Osteoblast (primary cell): ENCODE data around the gene MBD6. TPM values are rescaled to one million over a fixed set of nuclear protein-coding genes. Genes with fewer than 3 reads are reported as not detected.

Experiments
- DNase-seq: peaks from one replicate; pipeline ENCODE4 v3.0.0; 2011; ENCODE audit warnings: low spot score, mixed read lengths; ENCODE audit not compliant: insufficient read length; ENCODE audit errors: missing footprints
- H2AFZ ChIP-seq: 2 replicates; pipeline ENCODE4 v1.6.0; 2011; ENCODE audit warnings: mild to moderate bottlenecking, low read length
- H3K27ac ChIP-seq: 2 replicates; pipeline ENCODE4 v1.5.1; 2011; ENCODE audit warnings: mild to moderate bottlenecking, low read depth, low read length, moderate library complexity
- H3K27me3 ChIP-seq: 2 replicates; pipeline ENCODE4 v1.6.0; 2012; ENCODE audit warnings: mild to moderate bottlenecking, control low read depth, inconsistent platforms, low read length, moderate library complexity; ENCODE audit not compliant: insufficient read depth
- H3K36me3 ChIP-seq: 2 replicates; pipeline ENCODE4 v1.5.1; 2011; ENCODE audit warnings: mild to moderate bottlenecking, low read length, control low read depth, moderate library complexity; ENCODE audit not compliant: insufficient read depth
- H3K4me1 ChIP-seq: 2 replicates; pipeline ENCODE4 v1.5.1; 2011; ENCODE audit warnings: mild to moderate bottlenecking, low read length, control low read depth, moderate library complexity; ENCODE audit not compliant: insufficient read depth
- H3K4me2 ChIP-seq: 2 replicates; pipeline ENCODE4 v1.6.0; 2011; ENCODE audit warnings: mild to moderate bottlenecking, low read length; ENCODE audit not compliant: insufficient read depth
- H3K4me3 ChIP-seq: fragments of 200-600 bp; sonication (generic); 3 replicates; pipeline ENCODE4 v1.5.1; 2012; ENCODE audit warnings: mild to moderate bottlenecking, low read length, inconsistent platforms; ENCODE audit not compliant: insufficient read depth
- H3K79me2 ChIP-seq: 2 replicates; pipeline ENCODE4 v1.6.0; 2012; ENCODE audit warnings: mild to moderate bottlenecking, low read length, control low read depth, inconsistent platforms; ENCODE audit not compliant: insufficient read depth
- H3K9me3 ChIP-seq: 2 replicates; pipeline ENCODE4 v1.5.1; 2011; ENCODE audit warnings: low read depth, low read length, control low read depth
- H4K20me1 ChIP-seq: 2 replicates; pipeline ENCODE4 v1.6.0; 2012; ENCODE audit warnings: mild to moderate bottlenecking, low read length, control low read depth; ENCODE audit not compliant: insufficient read depth
- CTCF ChIP-seq: IDR thresholded peaks from 2 replicates; pipeline ENCODE4 v1.5.1; 2011; ENCODE audit warnings: mild to moderate bottlenecking, low read depth, low read length, moderate library complexity; ENCODE audit errors: extremely low read depth
- total RNA-seq: library from RNA; depleted of rRNA; stranded (reverse); fragments of >200 nt; gene quantifications from 2 replicates; pipeline ENCODE4 v1.2.3, GENCODE V29; 2012

The MBD6 gene
- total RNA-seq, 1 donor, result 5.8 TPM

- no peak overlapping the region for H3K4me3 ChIP-seq
- peaks cover 79% of the 10 kb centered on the region for H3K27me3 ChIP-seq
- H3K9me3 ChIP-seq, result no peaks in the 10 kb centered on the region
- no peak overlapping the region for H2AFZ ChIP-seq
- DNase-seq, result no peak
- H3K4me2 ChIP-seq, result no peak overlapping the region
- no peaks in the 10 kb centered on the region for H3K4me1 ChIP-seq
- H3K79me2 ChIP-seq, result no peaks in the 10 kb centered on the region
- H3K27ac ChIP-seq, result no peak overlapping the region
- no peak for TF ChIP-seq CTCF
- H3K36me3 ChIP-seq, result no peaks in the 10 kb centered on the region
- H4K20me1 ChIP-seq, result no peaks in the 10 kb centered on the region
Observed at GRCh38 chr12:57474430-57474829, 48.2 kb upstream of the MBD6 start.

GRCh38 chr12:57474862-57475261 lies 47.8 kb upstream of the MBD6 start:
- Histone ChIP-seq H2AFZ (no peak overlapping the region), H3K4me3 (no peak overlapping the region), H3K27me3 (peaks cover 79% of the 10 kb centered on the region), H3K27ac (no peak overlapping the region), H3K4me1 (no peaks in the 10 kb centered on the region), H3K36me3 (no peaks in the 10 kb centered on the region), H3K4me2 (no peak overlapping the region), H3K79me2 (no peaks in the 10 kb centered on the region), H3K9me3 (no peaks in the 10 kb centered on the region), H4K20me1 (no peaks in the 10 kb centered on the region)
- peak; percentile 76 for DNase-seq
- TF ChIP-seq CTCF, result no peak

- Histone ChIP-seq H3K27ac (no peak overlapping the region), H3K27me3 (peaks cover 78% of the 10 kb centered on the region), H2AFZ (no peak overlapping the region), H3K9me3 (no peaks in the 10 kb centered on the region), H3K4me3 (peak overlapping the region; percentile 16), H4K20me1 (no peaks in the 10 kb centered on the region), H3K4me2 (peak overlapping the region; percentile 55), H3K36me3 (no peaks in the 10 kb centered on the region), H3K79me2 (no peaks in the 10 kb centered on the region), H3K4me1 (no peaks in the 10 kb centered on the region)
- no peak for TF ChIP-seq CTCF
- peak; percentile 87 for DNase-seq
Observed at GRCh38 chr12:57475271-57476161, 47.1 kb upstream of the MBD6 start.

- H3K4me1 ChIP-seq, result no peaks in the 10 kb centered on the region
- H4K20me1 ChIP-seq, result no peaks in the 10 kb centered on the region
- H3K79me2 ChIP-seq, result no peaks in the 10 kb centered on the region
- peak; percentile 76 for DNase-seq
- H3K4me2 ChIP-seq, result peak overlapping the region; percentile 55
- no peaks in the 10 kb centered on the region for H3K36me3 ChIP-seq
- no peak overlapping the region for H3K27ac ChIP-seq
- TF ChIP-seq CTCF, result no peak
- H2AFZ ChIP-seq, result no peak overlapping the region
- no peak overlapping the region for H3K4me3 ChIP-seq
- no peaks in the 10 kb centered on the region for H3K9me3 ChIP-seq
- H3K27me3 ChIP-seq, result peaks cover 85% of the 10 kb centered on the region
Observed at GRCh38 chr12:57476162-57476992, 46.2 kb upstream of the MBD6 start.
